HEK293 (cell line): ENCODE measurements around the gene PPP1R14C.

Source experiments
- CTCF ChIA-PET: fragments of 350-600 bp; formaldehyde crosslinking; extraction: SDS; loops from one replicate; lab custom pipeline; 2021; ENCODE audit warnings: antibody characterized with exemption; lab: Yijun Ruan, JAX
- POLR2A ChIA-PET: fragments of 300-600 bp; formaldehyde crosslinking; extraction: SDS; loops from one replicate; lab custom pipeline; 2020; ENCODE audit warnings: antibody characterized with exemption, inconsistent platforms; lab: Yijun Ruan, JAX
- H3K27ac ChIP-seq: fragments of 200-500 bp; sonication (Bioruptor generic); 2 replicates; pipeline ENCODE4 v1.5.1; 2014; ENCODE audit warnings: low read depth, low read length, control low read depth, inconsistent platforms; ENCODE audit errors: extremely low read depth
- H3K36me3 ChIP-seq, 2 experiments: fragments of 200-500 bp in 1 of 2; sonication (Bioruptor generic) in 1 of 2; 1 replicate in 1 of 2; 2 replicates in 1 of 2; pipeline ENCODE4 v1.5.1; 2014 to 2017; ENCODE audit warnings: inconsistent platforms in 2 of 2, low read length in 2 of 2; ENCODE audit not compliant: control insufficient read depth in 2 of 2, insufficient read depth in 1 of 2
- H3K4me1 ChIP-seq: fragments of 200-500 bp; sonication (Bioruptor generic); 2 replicates; pipeline ENCODE4 v1.5.1; 2014; ENCODE audit warnings: mild to moderate bottlenecking, low read length, inconsistent platforms; ENCODE audit not compliant: control insufficient read depth, insufficient read depth
- H3K4me3 ChIP-seq: 2 replicates; pipeline ENCODE4 v1.5.1; 2011; ENCODE audit warnings: low read depth, mild to moderate bottlenecking, control low read depth, low read length, moderate library complexity
- H3K9me3 ChIP-seq: fragments of 200-500 bp; sonication (Bioruptor generic); 2 replicates; pipeline ENCODE4 v1.5.1; 2014; ENCODE audit warnings: low read depth, low read length, inconsistent platforms; ENCODE audit not compliant: control insufficient read depth, insufficient read depth
- MYNN ChIP-seq: fragments of 450-650 bp; formaldehyde crosslinking; IDR thresholded peaks from 2 replicates; pipeline ENCODE4 v1.5.1; 2016; ENCODE audit warnings: missing biosample characterization, missing genetic modification characterization, borderline replicate concordance
- OSR2 ChIP-seq: fragments of 450-650 bp; formaldehyde crosslinking; IDR thresholded peaks from 2 replicates; pipeline ENCODE4 v1.5.1; 2016; ENCODE audit warnings: missing biosample characterization, missing genetic modification characterization
- OVOL3 ChIP-seq: fragments of 450-650 bp; formaldehyde crosslinking; IDR thresholded peaks from 2 replicates; pipeline ENCODE4 v1.5.1; 2016; ENCODE audit warnings: missing biosample characterization, missing genetic modification characterization
- PRDM2 ChIP-seq: fragments of 450-650 bp; formaldehyde crosslinking; IDR thresholded peaks from 2 replicates; pipeline ENCODE4 v1.5.1; 2016; ENCODE audit warnings: missing biosample characterization, missing genetic modification characterization, borderline replicate concordance
- ZBTB48 ChIP-seq: fragments of 450-650 bp; formaldehyde crosslinking; IDR thresholded peaks from 2 replicates; pipeline ENCODE4 v1.5.1; 2016; ENCODE audit warnings: missing biosample characterization, missing genetic modification characterization
- ZNF211 ChIP-seq: fragments of 450-650 bp; formaldehyde crosslinking; IDR thresholded peaks from 2 replicates; pipeline ENCODE4 v1.5.1; 2016; ENCODE audit warnings: low read depth, missing biosample characterization, missing genetic modification characterization
- ZNF266 ChIP-seq: fragments of 450-650 bp; formaldehyde crosslinking; IDR thresholded peaks from 2 replicates; pipeline ENCODE4 v1.5.1; 2016; ENCODE audit warnings: missing biosample characterization, missing genetic modification characterization, low read depth
- ZNF366 ChIP-seq: fragments of 450-650 bp; formaldehyde crosslinking; conservative IDR thresholded peaks from 2 replicates; pipeline ENCODE4 v1.5.1; 2016; ENCODE audit warnings: missing biosample characterization, missing genetic modification characterization
- ZNF404 ChIP-seq: fragments of 450-650 bp; formaldehyde crosslinking; IDR thresholded peaks from 2 replicates; pipeline ENCODE4 v1.5.1; 2017; ENCODE audit warnings: missing biosample characterization, missing genetic modification characterization
- ZNF449 ChIP-seq: fragments of 450-650 bp; formaldehyde crosslinking; IDR thresholded peaks from 2 replicates; pipeline ENCODE4 v1.5.1; 2017; ENCODE audit warnings: missing biosample characterization, mild to moderate bottlenecking, missing genetic modification characterization, moderate library complexity
- ZNF514 ChIP-seq: fragments of 450-650 bp; formaldehyde crosslinking; IDR thresholded peaks from 2 replicates; pipeline ENCODE4 v1.5.1; 2016; ENCODE audit warnings: missing biosample characterization, missing genetic modification characterization
- ZNF658 ChIP-seq: fragments of 450-650 bp; formaldehyde crosslinking; IDR thresholded peaks from 2 replicates; pipeline ENCODE4; 2016; ENCODE audit warnings: missing biosample characterization, missing genetic modification characterization
- ZNF664 ChIP-seq: fragments of 450-650 bp; formaldehyde crosslinking; IDR thresholded peaks from 2 replicates; pipeline ENCODE4 v1.5.1; 2016; ENCODE audit warnings: missing biosample characterization, missing genetic modification characterization
- ZNF747 ChIP-seq: fragments of 450-650 bp; formaldehyde crosslinking; IDR thresholded peaks from 2 replicates; pipeline ENCODE4 v1.5.1; 2016; ENCODE audit warnings: missing biosample characterization, missing genetic modification characterization
- ZNF791 ChIP-seq: fragments of 450-650 bp; formaldehyde crosslinking; IDR thresholded peaks from 2 replicates; pipeline ENCODE4 v1.5.1; 2016; ENCODE audit warnings: missing biosample characterization, missing genetic modification characterization
- ZSCAN23 ChIP-seq: fragments of 450-650 bp; formaldehyde crosslinking; IDR thresholded peaks from 2 replicates; pipeline ENCODE4 v1.5.1; 2016; ENCODE audit warnings: missing biosample characterization, missing genetic modification characterization
- ZSCAN30 ChIP-seq: fragments of 450-650 bp; IDR thresholded peaks from 2 replicates; pipeline ENCODE4 v1.5.1; 2018; ENCODE audit warnings: missing biosample characterization, mild to moderate bottlenecking, missing genetic modification characterization, moderate library complexity
- ZSCAN4 ChIP-seq: fragments of 450-650 bp; formaldehyde crosslinking; IDR thresholded peaks from 2 replicates; pipeline ENCODE4 v1.5.1; 2017; ENCODE audit warnings: missing biosample characterization, missing genetic modification characterization
- TF ChIP-seq, protein P1 (sequence below): fragments of 450-650 bp; formaldehyde crosslinking; IDR thresholded peaks from 2 replicates; pipeline ENCODE4 v1.5.1; 2016; ENCODE audit warnings: missing biosample characterization, missing genetic modification characterization
- TF ChIP-seq, protein P2 (sequence below): fragments of 450-650 bp; IDR thresholded peaks from 2 replicates; pipeline ENCODE4 v1.5.1; 2018; ENCODE audit warnings: missing biosample characterization, missing genetic modification characterization

The PPP1R14C gene

DNA sequence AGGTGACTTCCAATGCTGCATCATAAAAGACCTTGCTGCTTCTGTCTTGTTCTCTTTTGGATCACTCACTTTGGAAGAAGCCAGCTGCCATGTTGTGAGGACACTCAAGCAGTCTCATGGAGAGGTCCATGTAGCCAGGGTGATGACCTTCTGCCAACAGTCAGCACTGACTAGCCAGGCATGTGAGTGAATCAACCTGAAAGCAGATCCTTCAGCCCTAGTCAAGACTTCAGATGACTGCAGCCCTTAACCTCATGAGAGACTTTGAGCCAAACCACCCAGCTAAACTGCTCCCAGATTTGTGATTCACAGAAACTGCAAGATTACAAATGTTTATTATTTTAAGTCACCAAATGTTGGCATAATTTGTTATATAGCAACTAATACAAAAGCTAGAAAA is 140.0 kb downstream of the PPP1R14C start (continued):
- TF ChIP-seq PRDM2 (tag by site-specific recombination) (no peak), ZNF449 (tag by site-specific recombination) (no peak), ZNF266 (tag by site-specific recombination) (no peak), ZNF514 (no peak), OVOL3 (tag by site-specific recombination) (no peak), ZNF211 (tag by site-specific recombination) (no peak), ZNF658 (tag by site-specific recombination) (no peak), ZNF747 (tag by site-specific recombination) (no peak), ZSCAN4 (tag by site-specific recombination) (no peak), ZSCAN30 (tag by site-specific recombination) (no peak)

- Histone ChIP-seq H3K36me3 (no peaks in the 10 kb centered on the region), H3K9me3 (no peaks in the 10 kb centered on the region), H3K27ac (no peak overlapping the region), H3K4me3 (no peak overlapping the region), H3K4me1 (no peaks in the 10 kb centered on the region)
- CTCF ChIA-PET, result no interaction called here
- POLR2A ChIA-PET, result interaction anchor here (1.4 kb wide), 1 partner anchor 14 kb away, joined by 3 read pairs; no protein-coding TSS in a partner anchor
- TF ChIP-seq MYNN (tag by site-specific recombination) (no peak), ZBTB48 (tag by site-specific recombination) (no peak), ZSCAN23 (tag by site-specific recombination) (no peak), ZNF664 (tag by site-specific recombination) (no peak), ZNF366 (tag by site-specific recombination) (no peak), ZNF747 (tag by site-specific recombination) (no peak), ZNF404 (tag by site-specific recombination) (no peak), ZNF791 (tag by site-specific recombination) (no peak), ZNF514 (no peak), ZSCAN4 (tag by site-specific recombination) (no peak), OSR2 (tag by site-specific recombination) (no peak)
- TF ChIP-seq, protein P1, sequence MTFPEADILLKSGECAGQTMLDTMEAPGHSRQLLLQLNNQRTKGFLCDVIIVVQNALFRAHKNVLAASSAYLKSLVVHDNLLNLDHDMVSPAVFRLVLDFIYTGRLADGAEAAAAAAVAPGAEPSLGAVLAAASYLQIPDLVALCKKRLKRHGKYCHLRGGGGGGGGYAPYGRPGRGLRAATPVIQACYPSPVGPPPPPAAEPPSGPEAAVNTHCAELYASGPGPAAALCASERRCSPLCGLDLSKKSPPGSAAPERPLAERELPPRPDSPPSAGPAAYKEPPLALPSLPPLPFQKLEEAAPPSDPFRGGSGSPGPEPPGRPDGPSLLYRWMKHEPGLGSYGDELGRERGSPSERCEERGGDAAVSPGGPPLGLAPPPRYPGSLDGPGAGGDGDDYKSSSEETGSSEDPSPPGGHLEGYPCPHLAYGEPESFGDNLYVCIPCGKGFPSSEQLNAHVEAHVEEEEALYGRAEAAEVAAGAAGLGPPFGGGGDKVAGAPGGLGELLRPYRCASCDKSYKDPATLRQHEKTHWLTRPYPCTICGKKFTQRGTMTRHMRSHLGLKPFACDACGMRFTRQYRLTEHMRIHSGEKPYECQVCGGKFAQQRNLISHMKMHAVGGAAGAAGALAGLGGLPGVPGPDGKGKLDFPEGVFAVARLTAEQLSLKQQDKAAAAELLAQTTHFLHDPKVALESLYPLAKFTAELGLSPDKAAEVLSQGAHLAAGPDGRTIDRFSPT (tag by site-specific recombination), result no peak
- TF ChIP-seq, protein P2, sequence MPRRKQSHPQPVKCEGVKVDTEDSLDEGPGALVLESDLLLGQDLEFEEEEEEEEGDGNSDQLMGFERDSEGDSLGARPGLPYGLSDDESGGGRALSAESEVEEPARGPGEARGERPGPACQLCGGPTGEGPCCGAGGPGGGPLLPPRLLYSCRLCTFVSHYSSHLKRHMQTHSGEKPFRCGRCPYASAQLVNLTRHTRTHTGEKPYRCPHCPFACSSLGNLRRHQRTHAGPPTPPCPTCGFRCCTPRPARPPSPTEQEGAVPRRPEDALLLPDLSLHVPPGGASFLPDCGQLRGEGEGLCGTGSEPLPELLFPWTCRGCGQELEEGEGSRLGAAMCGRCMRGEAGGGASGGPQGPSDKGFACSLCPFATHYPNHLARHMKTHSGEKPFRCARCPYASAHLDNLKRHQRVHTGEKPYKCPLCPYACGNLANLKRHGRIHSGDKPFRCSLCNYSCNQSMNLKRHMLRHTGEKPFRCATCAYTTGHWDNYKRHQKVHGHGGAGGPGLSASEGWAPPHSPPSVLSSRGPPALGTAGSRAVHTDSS, result no peak
Observed at GRCh38 chr6:150286460-150286859, 143.6 kb downstream of the PPP1R14C start.
